Glutamatergic neuron (in vitro differentiated cells): ENCODE measurements around the gene MED10. TPM values are rescaled to one million over a fixed set of nuclear protein-coding genes. Genes with fewer than 3 reads are reported as not detected.

Experiments used
- DNase-seq: peaks from one replicate; pipeline ENCODE4 v3.0.0; 2022
- H3K27ac Mint-ChIP-seq: one replicate; pipeline ENCODE4 v1.8.0; 2020; ENCODE audit warnings: mild to moderate bottlenecking, mixed read lengths, inconsistent platforms; ENCODE audit not compliant: unreplicated experiment
- H3K27me3 Mint-ChIP-seq: one replicate; pipeline ENCODE4 v1.8.0; 2020; ENCODE audit warnings: mild to moderate bottlenecking, moderate library complexity, mixed read lengths, inconsistent platforms; ENCODE audit not compliant: unreplicated experiment
- H3K36me3 Mint-ChIP-seq: one replicate; pipeline ENCODE4 v1.8.0; 2020; ENCODE audit warnings: mild to moderate bottlenecking, mixed read lengths, inconsistent platforms; ENCODE audit not compliant: unreplicated experiment
- H3K4me1 Mint-ChIP-seq: one replicate; pipeline ENCODE4 v1.8.0; 2020; ENCODE audit warnings: mild to moderate bottlenecking, low read depth, mixed read lengths, inconsistent platforms; ENCODE audit not compliant: unreplicated experiment
- H3K4me3 Mint-ChIP-seq: one replicate; pipeline ENCODE4 v1.8.0; 2020; ENCODE audit warnings: mild to moderate bottlenecking, mixed read lengths, inconsistent platforms; ENCODE audit not compliant: unreplicated experiment
- H3K9me3 Mint-ChIP-seq: one replicate; pipeline ENCODE4 v1.8.0; 2020; ENCODE audit warnings: mild to moderate bottlenecking, moderate library complexity, mixed read lengths, inconsistent platforms; ENCODE audit not compliant: unreplicated experiment
- CTCF ChIP-seq: fragments of 200-600 bp; sonication (generic); IDR thresholded peaks from one replicate; pipeline ENCODE4 v1.5.0; 2021; ENCODE audit not compliant: partially characterized antibody, unreplicated experiment
- total RNA-seq: library from RNA; stranded (reverse); fragmentation: NEBNext Ultra II Directional; extraction: Animal tissue kit (Norgen Biotek cat#: 25700); gene quantifications from one replicate; pipeline ENCODE4 v1.2.1, GENCODE V29; 2021; ENCODE audit not compliant: unreplicated experiment

MED10 gene
- total RNA-seq, 1 donor from 2014 or later: 28.4 TPM

- H3K9me3 Mint-ChIP-seq: peaks cover 5% of the 10 kb centered on the region
- peaks cover 2% of the 10 kb centered on the region for H3K4me1 Mint-ChIP-seq
- peaks cover 8% of the 10 kb centered on the region for H3K27me3 Mint-ChIP-seq
- DNase-seq: no peak
- H3K36me3 Mint-ChIP-seq: no peaks in the 10 kb centered on the region
- H3K27ac Mint-ChIP-seq: no peak overlapping the region
- H3K4me3 Mint-ChIP-seq: no peak overlapping the region
- no peak for TF ChIP-seq CTCF
Measured at GRCh38 chr5:6338135-6338534, 40.2 kb downstream of the MED10 start.

DNA sequence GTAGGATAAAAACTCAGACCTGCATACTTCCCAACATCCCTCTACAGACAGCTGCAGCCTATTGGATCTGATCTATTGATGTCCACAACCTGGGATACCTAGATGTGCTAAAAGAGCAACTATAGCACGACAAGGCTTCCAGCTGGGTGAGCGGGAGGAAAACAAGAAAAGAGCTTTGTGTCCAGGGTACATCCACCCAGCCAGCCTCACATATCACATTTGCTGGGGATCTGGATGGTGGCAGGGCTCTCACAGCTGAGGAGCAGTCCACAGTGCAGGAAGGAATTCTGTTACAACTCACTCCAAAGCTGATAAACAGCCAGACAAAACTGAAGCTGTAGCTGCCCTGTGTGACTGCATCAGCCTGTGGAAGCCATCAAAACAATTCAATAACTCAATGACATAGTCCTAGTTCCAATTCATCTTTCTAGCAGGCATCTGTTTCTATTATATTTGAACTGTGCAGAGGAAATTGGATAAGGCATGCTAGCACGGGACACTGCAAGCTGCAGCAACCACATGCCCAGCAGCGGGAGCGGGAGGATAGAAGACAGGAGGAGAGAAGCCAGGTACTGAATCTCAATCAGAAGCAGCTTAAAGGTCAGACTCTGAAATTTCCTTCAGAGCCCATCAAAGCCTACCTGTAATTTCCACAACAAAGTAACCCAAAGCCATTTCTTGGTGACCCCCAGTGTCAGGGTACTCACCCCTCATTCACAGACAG lies 45.0 kb downstream of the MED10 start:
- H3K4me1 Mint-ChIP-seq: peaks cover 2% of the 10 kb centered on the region
- no peak overlapping the region for H3K27ac Mint-ChIP-seq
- H3K4me3 Mint-ChIP-seq: no peak overlapping the region
- H3K9me3 Mint-ChIP-seq: peaks cover 7% of the 10 kb centered on the region
- H3K36me3 Mint-ChIP-seq: peaks cover 8% of the 10 kb centered on the region
- no peak for TF ChIP-seq CTCF
- no peak for DNase-seq
- H3K27me3 Mint-ChIP-seq: peaks cover 8% of the 10 kb centered on the region

DNA sequence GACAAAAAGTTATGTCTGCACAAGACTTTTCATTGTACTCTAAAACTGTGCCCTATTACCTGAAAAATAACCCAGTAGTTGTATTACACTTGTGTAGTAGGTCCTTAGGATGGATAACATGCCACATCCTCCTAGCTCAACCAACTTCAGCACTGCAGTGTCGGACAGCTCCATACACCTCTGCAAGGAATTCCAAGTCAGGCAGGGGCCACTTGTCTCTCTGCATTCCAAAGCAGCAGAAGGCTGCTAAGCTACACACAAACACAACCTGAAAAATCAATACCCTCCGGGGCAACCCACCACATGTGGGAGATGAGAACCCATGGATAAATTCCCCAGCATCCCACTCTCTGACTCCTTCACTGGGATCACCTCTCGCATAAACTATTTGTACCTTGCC lies 50.2 kb downstream of the MED10 start:
- no peak for TF ChIP-seq CTCF
- peaks cover 8% of the 10 kb centered on the region for H3K36me3 Mint-ChIP-seq
- H3K27ac Mint-ChIP-seq: no peak overlapping the region
- no peak for DNase-seq
- H3K9me3 Mint-ChIP-seq: peaks cover 2% of the 10 kb centered on the region
- no peaks in the 10 kb centered on the region for H3K27me3 Mint-ChIP-seq
- no peak overlapping the region for H3K4me3 Mint-ChIP-seq
- H3K4me1 Mint-ChIP-seq: no peaks in the 10 kb centered on the region

DNA sequence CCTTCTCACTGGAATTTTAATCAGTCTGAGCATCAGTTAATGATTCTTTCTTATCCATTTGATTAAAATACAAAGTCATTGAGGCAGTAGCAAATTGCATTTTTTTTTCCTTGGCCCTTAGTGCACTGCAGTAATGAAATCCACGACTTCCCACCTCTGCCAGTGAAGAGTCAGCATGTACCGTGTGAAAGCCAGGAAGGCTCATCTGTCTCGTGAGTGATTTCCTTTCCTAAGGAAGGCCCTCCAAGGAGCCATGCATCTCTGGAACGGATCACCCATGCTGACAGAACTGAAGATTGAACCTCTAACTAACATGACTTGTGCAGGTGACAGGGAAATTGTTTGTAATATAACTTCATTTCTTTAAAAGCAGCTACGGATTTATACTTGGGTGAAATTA lies 51.6 kb downstream of the MED10 start:
- DNase-seq: no peak
- Mint-ChIP-seq H3K9me3 (peaks cover 5% of the 10 kb centered on the region), H3K36me3 (peaks cover 12% of the 10 kb centered on the region), H3K27ac (no peak overlapping the region), H3K27me3 (peaks cover 2% of the 10 kb centered on the region), H3K4me3 (no peak overlapping the region), H3K4me1 (no peaks in the 10 kb centered on the region)
- no peak for TF ChIP-seq CTCF

DNA sequence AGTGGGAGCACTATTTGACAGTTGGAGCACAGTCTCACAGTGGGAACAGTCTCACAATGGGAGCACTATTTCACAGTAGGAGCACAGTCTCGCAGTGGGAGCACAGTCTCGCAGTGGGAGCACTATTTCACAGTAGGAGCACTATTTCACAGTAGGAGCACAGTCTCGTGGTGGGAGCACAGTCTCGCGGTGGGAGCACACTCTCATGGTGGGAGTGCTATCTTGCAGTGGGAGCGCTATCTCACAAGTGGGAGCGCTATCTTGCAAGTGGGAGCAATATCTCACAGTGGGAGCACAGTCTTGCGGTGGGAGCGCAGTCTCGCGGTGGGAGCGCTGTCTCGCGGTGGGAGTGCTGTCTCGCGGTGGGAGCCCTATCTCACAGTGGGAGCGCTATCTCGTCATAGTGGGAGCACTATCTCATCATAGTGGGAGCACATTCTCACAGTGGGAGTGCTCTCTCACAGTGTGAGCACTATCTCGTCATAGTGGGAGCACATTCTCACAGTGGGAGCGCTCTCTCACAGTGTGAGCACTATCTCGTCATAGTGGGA lies 56.1 kb downstream of the MED10 start:
- DNase-seq: no peak
- H3K36me3 Mint-ChIP-seq: peaks cover 4% of the 10 kb centered on the region
- TF ChIP-seq CTCF: no peak
- H3K27me3 Mint-ChIP-seq: peaks cover 9% of the 10 kb centered on the region
- H3K9me3 Mint-ChIP-seq: peaks cover 4% of the 10 kb centered on the region
- H3K27ac Mint-ChIP-seq: no peak overlapping the region
- H3K4me3 Mint-ChIP-seq: no peak overlapping the region
- H3K4me1 Mint-ChIP-seq: peaks cover 19% of the 10 kb centered on the region
